Activated T-helper 1 cell treated with anti-CD3 and anti-CD28 coated beads, Interleukin-2, amount 50 U/mL, for 16 hours (primary cell): Measurements from ENCODE around the gene POLD4.

ENCODE experiments used
- DNase-seq, 2 donors: peaks; one replicate each; pipeline ENCODE4 v3.0.0-alpha.2; 2020; ENCODE audit warnings: low read depth in 1 of 2, low spot score in 1 of 2

The POLD4 gene

DNA sequence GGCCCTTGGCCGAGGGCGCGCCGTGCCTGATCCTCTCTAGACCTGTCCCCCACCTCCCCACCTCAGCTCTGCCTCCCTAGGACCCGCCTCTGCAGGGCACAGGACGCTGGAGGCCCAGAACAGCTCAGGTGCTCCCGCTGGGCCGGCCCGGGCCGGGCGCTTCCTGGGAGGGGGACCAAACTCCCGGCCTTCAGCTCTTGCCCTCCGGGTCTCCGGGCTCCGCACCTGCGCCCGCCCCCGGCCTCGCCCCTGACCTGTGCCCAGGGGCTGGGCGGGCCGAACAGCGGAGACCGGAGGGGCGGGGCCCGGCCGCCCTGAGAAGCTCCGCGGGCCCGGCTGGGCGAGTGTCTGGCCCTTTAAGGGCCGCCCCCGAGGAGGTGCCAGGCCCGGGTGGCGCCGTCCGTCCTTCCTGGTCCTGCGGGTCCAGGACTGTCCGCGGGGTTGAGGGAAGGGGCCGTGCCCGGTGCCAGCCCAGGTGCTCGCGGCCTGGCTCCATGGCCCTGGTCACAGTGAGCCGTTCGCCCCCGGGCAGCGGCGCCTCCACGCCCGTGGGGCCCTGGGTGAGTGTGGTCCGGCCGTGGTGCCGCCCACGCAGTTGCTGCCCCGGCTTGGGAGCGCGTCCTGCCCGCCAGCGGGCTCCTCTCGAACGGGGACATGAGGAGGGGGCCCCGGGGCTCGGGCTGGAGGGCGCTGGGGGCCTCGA, 50.1 kb downstream of the POLD4 start, which contains the start of gene SSH3:
TSS of gene SSH3 (plus strand) at position 399 of the 703 bp plus-strand sequence. CDS start at position 495, 96 bp downstream.
- DNase-seq, result no peak

- DNase-seq, result no peak
Observed at GRCh38 chr11:67302571-67303131, 50.7 kb downstream of the POLD4 start.

DNA sequence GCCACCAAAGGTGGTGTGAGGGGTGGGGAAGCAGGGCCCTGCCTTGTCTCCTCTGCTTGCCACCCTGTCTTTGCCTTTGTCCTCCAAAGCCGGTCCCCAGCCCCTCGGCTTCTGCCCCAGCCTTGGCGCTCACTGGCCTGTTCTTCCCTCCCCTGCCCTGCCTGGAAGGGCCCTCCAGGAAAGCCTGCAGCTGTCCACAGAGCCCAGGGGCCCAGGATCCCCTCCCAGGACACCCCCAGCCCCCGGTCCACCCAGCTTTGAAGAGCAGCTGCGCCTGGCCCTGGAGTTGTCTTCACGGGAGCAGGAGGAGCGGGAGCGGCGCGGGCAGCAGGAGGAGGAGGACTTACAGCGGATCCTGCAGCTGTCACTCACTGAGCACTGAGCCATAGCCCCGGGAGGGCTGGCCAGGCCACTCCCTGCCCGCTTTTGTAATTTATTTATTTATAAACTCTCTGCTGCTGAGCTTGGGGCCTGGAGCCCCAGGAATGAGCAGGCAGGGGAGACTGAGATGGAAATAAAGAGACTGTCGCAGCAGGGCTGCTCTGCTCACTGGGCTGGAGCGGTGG, 51.3 kb downstream of the POLD4 start:
- no peak for DNase-seq

DNA sequence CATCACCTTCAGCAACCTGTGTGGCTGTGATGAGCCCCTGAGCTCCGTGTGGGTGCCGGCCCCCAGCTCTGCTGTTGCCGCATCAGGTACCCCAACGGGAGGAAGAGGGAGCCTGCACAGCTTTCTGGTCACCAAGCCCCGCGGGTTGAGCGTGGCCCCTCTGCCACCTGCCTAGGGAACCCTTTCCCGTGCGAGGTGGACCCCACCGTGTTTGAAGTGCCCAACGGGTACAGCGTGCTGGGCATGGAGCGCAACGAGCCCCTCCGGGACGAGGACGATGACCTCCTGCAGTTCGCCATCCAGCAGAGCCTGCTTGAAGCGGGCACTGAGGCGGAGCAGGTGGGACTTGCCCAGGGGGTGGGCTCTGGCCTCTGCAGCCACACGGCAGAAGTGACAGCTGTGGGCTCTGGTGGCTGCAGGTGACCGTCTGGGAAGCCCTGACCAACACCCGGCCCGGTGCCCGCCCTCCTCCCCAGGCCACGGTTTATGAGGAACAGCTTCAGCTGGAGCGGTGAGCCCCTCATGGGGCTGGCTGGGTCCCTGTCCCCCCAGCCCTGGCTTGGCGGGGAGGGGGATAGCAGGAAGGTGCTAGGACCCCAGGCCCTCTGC, 51.9 kb downstream of the POLD4 start:
- DNase-seq, result no peak
